ENCODE results near the gene PITX2.

DNA sequence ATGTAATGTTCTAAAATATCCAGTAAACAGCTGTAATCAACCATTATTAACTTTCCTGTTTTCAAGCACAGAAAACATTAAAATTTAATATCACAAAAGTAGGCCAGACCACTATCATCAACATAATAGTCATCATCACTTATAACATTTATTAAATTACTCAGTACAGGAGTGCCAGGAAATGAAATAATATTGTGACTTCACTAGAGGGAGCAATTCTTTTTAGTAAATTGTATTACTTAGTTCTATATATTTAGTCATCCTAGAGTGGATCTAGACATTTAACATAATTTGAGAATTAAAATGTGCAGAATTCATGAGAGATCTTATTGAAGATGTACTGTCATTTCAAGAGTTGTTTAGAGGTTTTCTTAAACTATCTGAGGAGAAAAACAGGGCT lies 33.6 kb downstream of the PITX2 start:
- TF ChIP-seq, protein P1, sequence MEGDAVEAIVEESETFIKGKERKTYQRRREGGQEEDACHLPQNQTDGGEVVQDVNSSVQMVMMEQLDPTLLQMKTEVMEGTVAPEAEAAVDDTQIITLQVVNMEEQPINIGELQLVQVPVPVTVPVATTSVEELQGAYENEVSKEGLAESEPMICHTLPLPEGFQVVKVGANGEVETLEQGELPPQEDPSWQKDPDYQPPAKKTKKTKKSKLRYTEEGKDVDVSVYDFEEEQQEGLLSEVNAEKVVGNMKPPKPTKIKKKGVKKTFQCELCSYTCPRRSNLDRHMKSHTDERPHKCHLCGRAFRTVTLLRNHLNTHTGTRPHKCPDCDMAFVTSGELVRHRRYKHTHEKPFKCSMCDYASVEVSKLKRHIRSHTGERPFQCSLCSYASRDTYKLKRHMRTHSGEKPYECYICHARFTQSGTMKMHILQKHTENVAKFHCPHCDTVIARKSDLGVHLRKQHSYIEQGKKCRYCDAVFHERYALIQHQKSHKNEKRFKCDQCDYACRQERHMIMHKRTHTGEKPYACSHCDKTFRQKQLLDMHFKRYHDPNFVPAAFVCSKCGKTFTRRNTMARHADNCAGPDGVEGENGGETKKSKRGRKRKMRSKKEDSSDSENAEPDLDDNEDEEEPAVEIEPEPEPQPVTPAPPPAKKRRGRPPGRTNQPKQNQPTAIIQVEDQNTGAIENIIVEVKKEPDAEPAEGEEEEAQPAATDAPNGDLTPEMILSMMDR (conservative IDR thresholded peaks at IDR 0.05; ENCODE audit: low read depth, low read length) = peak; percentile 47; the same call in 1 of the 2 replicates
- TF ChIP-seq EZH2 (IDR thresholded peaks at IDR 0.05; ENCODE audit: borderline replicate concordance, low read depth, low read length, poor library complexity, severe bottlenecking) = no peak

All from A673 (cell line).